ENCODE measurements around the gene CCDC141. TPM values are rescaled to one million over a fixed set of nuclear protein-coding genes. Genes with fewer than 3 reads are reported as not detected.

CCDC141 gene
- total and polyA plus RNA-seq, 2 donors (not counting 3 experiments of a cell fraction or from before 2014, with no cell fraction given): not detected

DNA sequence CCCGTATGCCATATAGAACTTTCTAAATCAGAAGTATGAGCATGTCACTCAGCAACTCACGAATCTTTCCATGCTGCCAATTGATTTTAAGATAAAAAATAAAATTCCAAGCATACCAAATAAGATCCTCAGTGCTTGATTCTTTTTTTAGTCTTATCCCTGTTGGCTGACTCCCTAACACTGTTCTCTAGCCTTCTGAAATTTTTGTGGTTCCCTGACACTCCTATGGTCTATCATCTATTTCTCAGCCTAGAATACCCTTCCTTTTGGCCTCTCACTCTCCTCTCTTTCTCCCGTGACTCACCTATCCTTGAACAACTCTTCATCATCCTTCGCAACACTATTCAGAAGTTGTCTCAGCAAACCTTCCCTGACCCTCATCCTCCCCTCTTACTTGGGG is 50.5 kb downstream of the CCDC141 start:
- Histone ChIP-seq H3K4me1 (ENCODE audit: control insufficient read depth, extremely low read depth, insufficient read depth, low read length) (no peaks in the 10 kb centered on the region), H3K27ac (ENCODE audit: insufficient read depth, low read depth, low read length) (no peak overlapping the region), H3K9ac (replicated peaks; ENCODE audit: extremely low read depth, insufficient read depth, low read length) (no peak overlapping the region), H3K4me2 (ENCODE audit: insufficient read depth, low read length) (no peak overlapping the region), H2AFZ (ENCODE audit: low read depth, low read length) (no peak overlapping the region), H3K27me3 (ENCODE audit: control insufficient read depth in 2 of 2, insufficient read depth in 2 of 2, low read length in 2 of 2) (no peaks in the 10 kb centered on the region), H3K9me3 (replicated peaks; ENCODE audit: control insufficient read depth, insufficient read depth, low read length) (no peaks in the 10 kb centered on the region), H3K79me2 (ENCODE audit: control insufficient read depth, insufficient read depth, low read length) (no peaks in the 10 kb centered on the region), H3K36me3 (ENCODE audit: control insufficient read depth in 2 of 2, extremely low read depth in 1 of 2, insufficient read depth in 2 of 2, low read length in 2 of 2) (no peaks in the 10 kb centered on the region), H4K20me1 (replicated peaks; ENCODE audit: control insufficient read depth, extremely low read depth, insufficient read depth, low read length) (no peaks in the 10 kb centered on the region), H3K4me3 (replicated peaks in 1 of 3; ENCODE audit: insufficient read depth in 1 of 3, low read depth in 1 of 3, low read length in 3 of 3) (no peak overlapping the region), H3K9me1 (replicated peaks; ENCODE audit: control insufficient read depth, extremely low read depth, insufficient read depth, low read length) (no peaks in the 10 kb centered on the region)
- ChIA-PET CTCF (interaction anchor here (1.5 kb wide), 1 partner anchor 238 kb away, joined by 4 read pairs; no protein-coding TSS in a partner anchor), POLR2A (no interaction called here)
- dilution Hi-C loops (cut with MboI; ENCODE audit: extremely low pct_ligation_motif_present, low sequenced_read_pairs) (no loop called here), intact Hi-C loops (cut with micrococcal nuclease) (no loop called here)
- no peak for FAIRE-seq
- DNase-seq (ENCODE audit: low read depth, low spot score): no peak
- TF ChIP-seq MYC (IDR thresholded peaks at IDR 0.05; ENCODE audit: low read depth, low read length) (no peak), GATA2 (IDR thresholded peaks at IDR 0.05; ENCODE audit: insufficient read depth, insufficient read length, low read depth, low read length) (no peak), POLR2AphosphoS5 (IDR thresholded peaks at IDR 0.05; ENCODE audit: insufficient read depth, low read depth, low read length) (no peak), FOS (IDR thresholded peaks at IDR 0.05; ENCODE audit: borderline replicate concordance, insufficient read depth, low read length) (no peak), EZH2 (IDR thresholded peaks at IDR 0.05; ENCODE audit: borderline replicate concordance, low read depth, low read length, severe bottlenecking) (no peak), POLR2A (IDR thresholded peaks at IDR 0.05; ENCODE audit: low read depth, low read length) (no peak), JUN (IDR thresholded peaks at IDR 0.05; ENCODE audit: borderline replicate concordance, insufficient read depth, insufficient read length, low read depth) (no peak)
- TF ChIP-seq, protein P1, sequence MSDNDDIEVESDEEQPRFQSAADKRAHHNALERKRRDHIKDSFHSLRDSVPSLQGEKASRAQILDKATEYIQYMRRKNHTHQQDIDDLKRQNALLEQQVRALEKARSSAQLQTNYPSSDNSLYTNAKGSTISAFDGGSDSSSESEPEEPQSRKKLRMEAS (IDR thresholded peaks at IDR 0.05; ENCODE audit: insufficient read depth, insufficient read length): no peak
- TF ChIP-seq, protein P2, sequence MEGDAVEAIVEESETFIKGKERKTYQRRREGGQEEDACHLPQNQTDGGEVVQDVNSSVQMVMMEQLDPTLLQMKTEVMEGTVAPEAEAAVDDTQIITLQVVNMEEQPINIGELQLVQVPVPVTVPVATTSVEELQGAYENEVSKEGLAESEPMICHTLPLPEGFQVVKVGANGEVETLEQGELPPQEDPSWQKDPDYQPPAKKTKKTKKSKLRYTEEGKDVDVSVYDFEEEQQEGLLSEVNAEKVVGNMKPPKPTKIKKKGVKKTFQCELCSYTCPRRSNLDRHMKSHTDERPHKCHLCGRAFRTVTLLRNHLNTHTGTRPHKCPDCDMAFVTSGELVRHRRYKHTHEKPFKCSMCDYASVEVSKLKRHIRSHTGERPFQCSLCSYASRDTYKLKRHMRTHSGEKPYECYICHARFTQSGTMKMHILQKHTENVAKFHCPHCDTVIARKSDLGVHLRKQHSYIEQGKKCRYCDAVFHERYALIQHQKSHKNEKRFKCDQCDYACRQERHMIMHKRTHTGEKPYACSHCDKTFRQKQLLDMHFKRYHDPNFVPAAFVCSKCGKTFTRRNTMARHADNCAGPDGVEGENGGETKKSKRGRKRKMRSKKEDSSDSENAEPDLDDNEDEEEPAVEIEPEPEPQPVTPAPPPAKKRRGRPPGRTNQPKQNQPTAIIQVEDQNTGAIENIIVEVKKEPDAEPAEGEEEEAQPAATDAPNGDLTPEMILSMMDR (IDR thresholded peaks at IDR 0.05; ENCODE audit: extremely low read depth in 1 of 2, insufficient read depth in 1 of 2, low read depth in 1 of 2, low read length in 2 of 2): no peak
- no TSS peak for BruUV-seq (replicated peaks)

Data from endothelial cell of umbilical vein (primary cell).